Stomach (tissue), 9 donors: ENCODE data around the gene TSHZ2. TPM values are rescaled to one million over a fixed set of nuclear protein-coding genes. Genes with fewer than 3 reads are reported as not detected.

Source experiments
- DNase-seq, 2 donors: peaks; one replicate each; pipeline versions ENCODE4 v3.0.0 to v3.0.0-alpha.2; 2013 to 2019
- H3K27ac ChIP-seq, 5 donors: fragments of 200-600 bp in 4 of 5; sonication (generic) in 4 of 5; one replicate each; pipeline ENCODE4 v1.5.1; 2013 to 2019; ENCODE audit warnings: mild to moderate bottlenecking in 1 of 5, moderate library complexity in 1 of 5
- H3K27me3 ChIP-seq, 3 donors: fragments of 200-600 bp; sonication (generic); one replicate each; pipeline ENCODE4 v1.5.1; 2017 to 2019; ENCODE audit warnings: mixed run types in 1 of 3
- H3K36me3 ChIP-seq, 4 donors: fragments of 200-600 bp; sonication (generic); 1 replicate in 3 of 4; 2 replicates in 1 of 4; pipeline ENCODE4 v1.5.1; 2016 to 2019
- H3K4me1 ChIP-seq, 4 donors: fragments of 200-600 bp; sonication (generic); one replicate each; pipeline ENCODE4 v1.5.1; 2016 to 2019
- H3K4me3 ChIP-seq, 4 donors: fragments of 200-600 bp; sonication (generic) in 3 of 4; one replicate each; pipeline ENCODE4 v1.5.1; 2016 to 2019; ENCODE audit warnings: mild to moderate bottlenecking in 1 of 4
- H3K9me3 ChIP-seq, 4 donors: fragments of 200-600 bp; sonication (generic); one replicate each; pipeline ENCODE4 v1.5.1; 2016 to 2019
- EP300 ChIP-seq: sonication (generic); formaldehyde crosslinking; IDR thresholded peaks from one replicate; pipeline ENCODE4 v1.6.1; 2017; ENCODE audit warnings: antibody characterized with exemption
- POLR2A ChIP-seq, 4 donors: fragments of 450-650 bp; IDR thresholded peaks; one replicate each; pipeline ENCODE4 v1.6.1; 2016; ENCODE audit warnings: antibody characterized with exemption in 4 of 4, control low read depth in 2 of 4, mild to moderate bottlenecking in 1 of 4, moderate library complexity in 1 of 4
- POLR2AphosphoS5 ChIP-seq, 3 donors: sonication (generic); formaldehyde crosslinking; IDR thresholded peaks; one replicate each; pipeline ENCODE4 v1.6.1; 2016; ENCODE audit warnings: antibody characterized with exemption in 3 of 3
- WGBS, 5 donors: extraction: QIAGEN DNeasy Blood & Tissue Kit in 3 of 5; methylation state at CpG; one replicate each; pipeline versions ENCODE4 v1.1.5 to v1.1.7; 2013 to 2018; 5-methylcytosine and 5-hydroxymethylcytosine counted together
- intact Hi-C: fragments of 100-400 bp; cut with DNase I; formaldehyde crosslinking; loops from one replicate; pipeline ENCODE4 v1.15.1; 2023; ENCODE audit warnings: low total_unique reads
- polyA plus RNA-seq, 3 donors: library from polyadenylated mRNA; stranded (reverse); fragments of 200-250 nt; gene quantifications; one replicate each; pipeline ENCODE4 v1.2.3, GENCODE V29; 2013
- total RNA-seq, 5 donors: library from RNA; depleted of rRNA; stranded (reverse); fragments of >200 nt; gene quantifications; one replicate each; pipeline versions ENCODE4 v1.1.0 to v1.2.3, GENCODE V29; 2014 to 2016
- TF ChIP-seq, protein P1 (sequence below), 7 experiments: fragments of 450-650 bp in 4 of 7; fragments of 200-600 bp in 3 of 7; sonication (generic) in 3 of 7; IDR thresholded peaks; one replicate each; pipeline ENCODE4 v1.5.1; 2016 to 2019; ENCODE audit warnings: antibody characterized with exemption in 7 of 7, control low read depth in 2 of 7, mild to moderate bottlenecking in 1 of 7
- donor health status: healthy with polysubstance abuse.
- donor health status: Bipolar disorder and iron deficiency.
- donor health status: healthy.

The TSHZ2 gene
- total and polyA plus RNA-seq, 8 donors = 2.9 to 20.5 (median 5.8) TPM

DNA sequence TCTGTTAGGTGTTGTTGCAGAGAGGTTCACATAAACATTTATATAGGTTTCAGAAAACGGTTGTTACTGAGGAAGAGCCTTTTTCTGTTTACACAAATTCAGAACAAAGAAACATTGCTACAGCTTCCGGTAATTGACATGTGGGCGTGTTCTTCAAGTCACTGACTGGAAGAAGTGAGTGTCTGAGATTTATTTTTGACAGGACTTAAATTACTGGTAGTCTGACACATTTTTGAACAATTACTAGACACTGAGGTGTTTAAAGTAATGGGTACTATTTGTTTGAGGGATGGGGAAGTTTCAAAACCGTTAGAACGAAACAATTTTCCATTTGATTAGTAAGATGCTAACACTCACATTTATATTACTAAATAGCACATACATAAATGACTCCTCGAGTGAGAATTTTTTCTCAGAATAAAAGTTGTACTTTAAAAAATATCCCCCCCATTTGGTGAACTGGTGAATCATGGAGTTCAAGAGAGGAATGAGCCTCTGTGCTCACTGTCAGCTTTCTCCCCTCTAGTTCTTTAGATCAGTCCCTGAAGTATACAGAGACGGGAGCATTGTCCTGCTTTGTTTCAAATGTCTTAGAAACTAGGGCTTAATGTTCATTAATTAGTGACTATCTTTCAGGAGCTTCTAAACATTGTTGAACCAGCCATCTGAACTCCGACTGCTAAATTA, 98.7 kb downstream of the TSHZ2 start:
- 45 to 51% (median 47%) methylated on average over 8 of the region's 8 CpGs for WGBS, 5 donors
- peaks cover 0 to 5% (median 0%) of the 10 kb centered on the region in 4 donors for H3K4me1 ChIP-seq
- intact Hi-C loops = no loop called here

DNA sequence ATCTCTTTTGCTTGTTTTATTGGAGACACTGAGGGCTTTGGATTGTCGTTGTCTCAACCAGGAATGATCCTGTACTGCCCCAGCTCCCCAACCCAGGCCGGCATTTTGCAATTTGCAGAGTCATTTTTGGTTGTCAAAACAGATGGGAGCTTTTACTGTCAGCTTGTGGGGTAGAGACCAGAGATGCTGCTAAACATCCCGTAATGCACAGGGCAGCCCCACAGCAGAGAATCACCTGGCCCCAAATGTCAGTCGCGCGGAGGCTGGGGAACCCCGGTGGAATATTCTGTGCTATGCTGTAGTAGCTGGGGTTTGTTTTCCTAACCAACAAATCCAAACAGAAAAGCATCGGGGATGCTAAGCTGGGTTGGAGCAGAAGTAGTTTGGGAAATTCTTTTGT, 99.7 kb downstream of the TSHZ2 start:
- no peak for DNase-seq
- Histone ChIP-seq H3K36me3 (no peaks in the 10 kb centered on the region), H3K4me3 (no peak overlapping the region), H3K27ac (peak overlapping the region in 1 of 5 donors; percentile 7), H3K4me1 (peaks cover 0 to 12% (median under 1%) of the 10 kb centered on the region in 4 donors), H3K9me3 (peaks cover 0 to 11% (median 4%) of the 10 kb centered on the region in 4 donors), H3K27me3 (no peaks in the 10 kb centered on the region)
- TF ChIP-seq, protein P1, sequence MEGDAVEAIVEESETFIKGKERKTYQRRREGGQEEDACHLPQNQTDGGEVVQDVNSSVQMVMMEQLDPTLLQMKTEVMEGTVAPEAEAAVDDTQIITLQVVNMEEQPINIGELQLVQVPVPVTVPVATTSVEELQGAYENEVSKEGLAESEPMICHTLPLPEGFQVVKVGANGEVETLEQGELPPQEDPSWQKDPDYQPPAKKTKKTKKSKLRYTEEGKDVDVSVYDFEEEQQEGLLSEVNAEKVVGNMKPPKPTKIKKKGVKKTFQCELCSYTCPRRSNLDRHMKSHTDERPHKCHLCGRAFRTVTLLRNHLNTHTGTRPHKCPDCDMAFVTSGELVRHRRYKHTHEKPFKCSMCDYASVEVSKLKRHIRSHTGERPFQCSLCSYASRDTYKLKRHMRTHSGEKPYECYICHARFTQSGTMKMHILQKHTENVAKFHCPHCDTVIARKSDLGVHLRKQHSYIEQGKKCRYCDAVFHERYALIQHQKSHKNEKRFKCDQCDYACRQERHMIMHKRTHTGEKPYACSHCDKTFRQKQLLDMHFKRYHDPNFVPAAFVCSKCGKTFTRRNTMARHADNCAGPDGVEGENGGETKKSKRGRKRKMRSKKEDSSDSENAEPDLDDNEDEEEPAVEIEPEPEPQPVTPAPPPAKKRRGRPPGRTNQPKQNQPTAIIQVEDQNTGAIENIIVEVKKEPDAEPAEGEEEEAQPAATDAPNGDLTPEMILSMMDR (IDR thresholded peaks at IDR 0.05) = no peak
- no peak for TF ChIP-seq POLR2AphosphoS5 (IDR thresholded peaks at IDR 0.05)
- intact Hi-C loops = no loop called here
- 75 to 80% (median 76%) methylated on average over 8 of the region's 8 CpGs for WGBS, 5 donors

More for the DNA sequence above, 98.7 kb downstream of the TSHZ2 start:
- H3K9me3 ChIP-seq = peaks cover 0 to 11% (median 4%) of the 10 kb centered on the region in 4 donors
- peak overlapping the region in 2 of 5 donors; percentile 7 to 9 for H3K27ac ChIP-seq
- H3K4me3 ChIP-seq = no peak overlapping the region
- DNase-seq = no peak
- no peaks in the 10 kb centered on the region for H3K27me3 ChIP-seq
- H3K36me3 ChIP-seq = no peaks in the 10 kb centered on the region
- TF ChIP-seq POLR2AphosphoS5 (IDR thresholded peaks at IDR 0.05) (no peak), EP300 (no peak), POLR2A (IDR thresholded peaks at IDR 0.05) (no peak)
- TF ChIP-seq, protein P1 (IDR thresholded peaks at IDR 0.05) = no peak

DNA sequence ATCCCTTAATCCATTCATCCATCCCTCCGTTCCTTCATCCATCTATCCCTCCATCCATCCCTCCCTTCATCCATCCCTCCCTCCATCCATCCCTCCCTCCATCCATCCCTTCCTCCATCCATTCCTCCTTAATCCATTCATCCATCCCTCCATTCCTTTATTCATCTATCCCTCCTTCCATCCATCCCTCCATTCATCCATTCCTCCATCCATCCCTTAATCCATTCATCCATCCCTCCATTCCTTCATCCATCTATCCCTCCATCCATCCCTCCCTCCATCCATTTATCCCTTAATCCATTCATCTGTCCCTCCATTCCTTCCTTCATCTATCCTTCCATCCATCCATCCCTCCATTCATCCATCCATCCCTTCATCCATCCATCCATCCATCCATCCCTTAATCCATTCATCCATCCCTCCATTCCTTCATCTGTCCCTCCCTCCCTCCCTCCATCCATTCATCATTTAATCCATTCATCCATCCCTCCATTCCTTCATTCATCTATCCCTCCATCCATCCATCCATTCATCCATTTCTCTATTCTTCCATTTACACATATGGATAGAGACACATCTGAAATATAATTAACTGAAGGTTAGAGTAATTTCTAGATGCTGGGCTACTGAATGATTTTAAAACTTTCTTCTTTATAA, 100.9 kb downstream of the TSHZ2 start:
- intact Hi-C loops = no loop called here
- Histone ChIP-seq H3K4me3 (no peak overlapping the region), H3K27me3 (no peaks in the 10 kb centered on the region), H3K4me1 (peaks cover 6 to 23% (median 9%) of the 10 kb centered on the region in 4 donors), H3K27ac (no peak overlapping the region), H3K36me3 (no peaks in the 10 kb centered on the region), H3K9me3 (peaks cover 0 to 3% (median under 1%) of the 10 kb centered on the region in 4 donors)
- no peak for DNase-seq
- 94 to 100% (median 95%) methylated on average over 1 of the region's 1 CpG for WGBS, 5 donors
- TF ChIP-seq, protein P1 (IDR thresholded peaks at IDR 0.05) = no peak
- TF ChIP-seq POLR2AphosphoS5 (IDR thresholded peaks at IDR 0.05) (no peak), EP300 (no peak), POLR2A (IDR thresholded peaks at IDR 0.05) (no peak)

DNA sequence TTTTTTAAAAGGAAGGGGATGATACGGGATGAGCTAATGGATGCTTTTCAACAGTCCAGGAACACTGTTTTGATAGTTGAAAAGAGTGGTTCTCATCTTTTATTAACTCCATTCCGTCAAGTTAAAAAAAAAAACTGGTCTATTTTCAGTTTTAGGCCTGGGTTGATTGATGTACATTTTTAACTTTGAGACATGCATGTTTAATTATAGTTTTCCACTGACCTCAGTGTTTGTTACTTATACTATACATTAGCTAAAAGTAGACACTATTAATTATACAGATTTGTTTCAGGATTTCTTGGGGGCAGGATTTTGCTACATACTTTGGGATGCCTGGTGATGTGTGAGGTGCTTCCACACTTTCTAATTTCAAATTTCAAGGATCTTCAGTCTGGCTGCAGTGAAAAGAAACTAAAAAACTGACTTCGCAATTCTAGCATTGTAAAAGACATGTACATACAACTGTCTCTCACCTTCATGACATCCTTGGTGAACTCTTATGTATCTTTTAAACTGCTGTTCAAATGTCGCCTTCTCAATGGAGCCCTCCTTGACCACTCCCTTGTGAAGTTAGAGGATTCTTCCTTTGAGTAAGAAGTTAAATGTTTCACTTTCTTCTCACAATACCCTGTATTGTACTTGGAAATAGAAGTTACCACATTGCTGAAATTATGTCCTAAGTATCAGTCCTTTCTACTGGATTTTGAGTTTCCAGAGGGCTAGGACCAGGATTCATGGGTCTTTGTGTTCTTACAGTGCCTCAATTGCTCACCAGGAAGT, 101.7 kb downstream of the TSHZ2 start:
- no peak overlapping the region for H3K4me3 ChIP-seq
- no peaks in the 10 kb centered on the region for H3K27me3 ChIP-seq
- no peak overlapping the region for H3K27ac ChIP-seq
- no peaks in the 10 kb centered on the region for H3K9me3 ChIP-seq
- TF ChIP-seq EP300 = no peak
- no peak for TF ChIP-seq POLR2AphosphoS5 (IDR thresholded peaks at IDR 0.05)
- TF ChIP-seq, protein P1 (IDR thresholded peaks at IDR 0.05) = no peak
- no peak for TF ChIP-seq POLR2A (IDR thresholded peaks at IDR 0.05)
- H3K4me1 ChIP-seq = peaks cover 6 to 29% (median 9%) of the 10 kb centered on the region in 4 donors
- 83 to 93% (median 91%) methylated on average over 4 of the region's 4 CpGs for WGBS, 5 donors
- intact Hi-C loops = no loop called here
- no peak for DNase-seq
- H3K36me3 ChIP-seq = no peaks in the 10 kb centered on the region
